ENCODE measurements around the gene GYPC. TPM values are rescaled to one million over a fixed set of nuclear protein-coding genes. Genes with fewer than 3 reads are reported as not detected.

The GYPC gene
- total and polyA plus RNA-seq, 2 donors, result 65.2 to 138 TPM

GRCh38 chr2:126665483-126665882 lies 9.5 kb downstream of the GYPC start:
- H3K36me3 ChIP-seq (ENCODE audit: insufficient read depth), result no peaks in the 10 kb centered on the region
- H3K4me3 ChIP-seq (ENCODE audit: low read depth, low read length), result no peak overlapping the region
- DNase-seq (ENCODE audit: extremely low spot score), result no peak
- no peaks in the 10 kb centered on the region for H3K4me1 ChIP-seq (ENCODE audit: insufficient read depth)
- 87% methylated on average over 9 of the region's 9 CpGs for WGBS
- H3K27ac ChIP-seq (ENCODE audit: low read depth), result no peak overlapping the region

- Histone ChIP-seq H3K4me1 (ENCODE audit: insufficient read depth) (no peaks in the 10 kb centered on the region), H3K4me3 (ENCODE audit: low read depth, low read length) (no peak overlapping the region), H3K27ac (ENCODE audit: low read depth) (no peak overlapping the region), H3K36me3 (ENCODE audit: insufficient read depth) (no peaks in the 10 kb centered on the region)
- 77% methylated on average over 4 of the region's 4 CpGs for WGBS
- no peak for DNase-seq (ENCODE audit: extremely low spot score)
Observed at GRCh38 chr2:126668254-126668653, 12.3 kb downstream of the GYPC start.

- Histone ChIP-seq H3K4me1 (ENCODE audit: insufficient read depth) (no peaks in the 10 kb centered on the region), H3K36me3 (ENCODE audit: insufficient read depth) (no peaks in the 10 kb centered on the region), H3K4me3 (ENCODE audit: low read depth, low read length) (no peak overlapping the region), H3K27ac (ENCODE audit: low read depth) (no peak overlapping the region)
- no peak for DNase-seq (ENCODE audit: extremely low spot score)
- WGBS, result 62% methylated on average over 6 of the region's 6 CpGs
Observed at GRCh38 chr2:126669772-126670171, 13.8 kb downstream of the GYPC start.

GRCh38 chr2:126671488-126671887 lies 15.5 kb downstream of the GYPC start:
- no peaks in the 10 kb centered on the region for H3K4me1 ChIP-seq (ENCODE audit: insufficient read depth)
- no peak overlapping the region for H3K27ac ChIP-seq (ENCODE audit: low read depth)
- no peaks in the 10 kb centered on the region for H3K36me3 ChIP-seq (ENCODE audit: insufficient read depth)
- no peak for DNase-seq (ENCODE audit: extremely low spot score)
- H3K4me3 ChIP-seq (ENCODE audit: low read depth, low read length), result no peak overlapping the region
- 96% methylated on average over 7 of the region's 7 CpGs for WGBS

- WGBS, result 91% methylated on average over 12 of the region's 12 CpGs
- Histone ChIP-seq H3K36me3 (ENCODE audit: insufficient read depth) (no peaks in the 10 kb centered on the region), H3K4me3 (ENCODE audit: low read depth, low read length) (no peak overlapping the region), H3K4me1 (ENCODE audit: insufficient read depth) (no peaks in the 10 kb centered on the region), H3K27ac (ENCODE audit: low read depth) (no peak overlapping the region)
- DNase-seq (ENCODE audit: extremely low spot score), result no peak
Observed at GRCh38 chr2:126672980-126673605, 17.1 kb downstream of the GYPC start.

- no peak for DNase-seq (ENCODE audit: extremely low spot score)
- WGBS, result 91% methylated on average over 11 of the region's 11 CpGs
- Histone ChIP-seq H3K36me3 (ENCODE audit: insufficient read depth) (no peaks in the 10 kb centered on the region), H3K4me1 (ENCODE audit: insufficient read depth) (no peaks in the 10 kb centered on the region), H3K4me3 (ENCODE audit: low read depth, low read length) (no peak overlapping the region), H3K27ac (ENCODE audit: low read depth) (no peak overlapping the region)
Observed at GRCh38 chr2:126674075-126674744, 18.3 kb downstream of the GYPC start.

GRCh38 chr2:126675637-126676036 lies 19.7 kb downstream of the GYPC start:
- Histone ChIP-seq H3K36me3 (ENCODE audit: insufficient read depth) (no peaks in the 10 kb centered on the region), H3K4me3 (ENCODE audit: low read depth, low read length) (no peak overlapping the region), H3K4me1 (ENCODE audit: insufficient read depth) (no peaks in the 10 kb centered on the region), H3K27ac (ENCODE audit: low read depth) (no peak overlapping the region)
- no peak for DNase-seq (ENCODE audit: extremely low spot score)
- 97% methylated on average over 5 of the region's 5 CpGs for WGBS

GRCh38 chr2:126676221-126677175 lies 20.5 kb downstream of the GYPC start:
- Histone ChIP-seq H3K4me1 (ENCODE audit: insufficient read depth) (no peaks in the 10 kb centered on the region), H3K4me3 (ENCODE audit: low read depth, low read length) (no peak overlapping the region), H3K36me3 (ENCODE audit: insufficient read depth) (no peaks in the 10 kb centered on the region), H3K27ac (ENCODE audit: low read depth) (no peak overlapping the region)
- 86% methylated on average over 1 of the region's 1 CpG for WGBS
- no peak for DNase-seq (ENCODE audit: extremely low spot score)

- Histone ChIP-seq H3K36me3 (ENCODE audit: insufficient read depth) (no peaks in the 10 kb centered on the region), H3K27ac (ENCODE audit: low read depth) (no peak overlapping the region), H3K4me3 (ENCODE audit: low read depth, low read length) (no peak overlapping the region), H3K4me1 (ENCODE audit: insufficient read depth) (no peaks in the 10 kb centered on the region)
- 87% methylated on average over 1 of the region's 1 CpG for WGBS
- no peak for DNase-seq (ENCODE audit: extremely low spot score)
Observed at GRCh38 chr2:126677176-126677538, 21.2 kb downstream of the GYPC start.

GRCh38 chr2:126678269-126679065 lies 22.5 kb downstream of the GYPC start:
- no peak for DNase-seq (ENCODE audit: extremely low spot score)
- no peaks in the 10 kb centered on the region for H3K4me1 ChIP-seq (ENCODE audit: insufficient read depth)
- H3K4me3 ChIP-seq (ENCODE audit: low read depth, low read length), result no peak overlapping the region
- no peaks in the 10 kb centered on the region for H3K36me3 ChIP-seq (ENCODE audit: insufficient read depth)
- H3K27ac ChIP-seq (ENCODE audit: low read depth), result no peak overlapping the region
- WGBS, result 61% methylated on average over 13 of the region's 13 CpGs

- Histone ChIP-seq H3K4me3 (ENCODE audit: low read depth, low read length) (no peak overlapping the region), H3K36me3 (ENCODE audit: insufficient read depth) (no peaks in the 10 kb centered on the region), H3K27ac (ENCODE audit: low read depth) (no peak overlapping the region), H3K4me1 (ENCODE audit: insufficient read depth) (no peaks in the 10 kb centered on the region)
- 95% methylated on average over 9 of the region's 9 CpGs for WGBS
- no peak for DNase-seq (ENCODE audit: extremely low spot score)
Observed at GRCh38 chr2:126679094-126679713, 23.2 kb downstream of the GYPC start.

GRCh38 chr2:126681505-126681904 lies 25.5 kb downstream of the GYPC start:
- Histone ChIP-seq H3K4me3 (ENCODE audit: low read depth, low read length) (no peak overlapping the region), H3K27ac (ENCODE audit: low read depth) (no peak overlapping the region), H3K36me3 (ENCODE audit: insufficient read depth) (no peaks in the 10 kb centered on the region), H3K4me1 (ENCODE audit: insufficient read depth) (no peaks in the 10 kb centered on the region)
- 96% methylated on average over 6 of the region's 6 CpGs for WGBS
- DNase-seq (ENCODE audit: extremely low spot score), result no peak

GRCh38 chr2:126685629-126686028 lies 29.7 kb downstream of the GYPC start:
- H3K27ac ChIP-seq (ENCODE audit: low read depth), result no peak overlapping the region
- 92% methylated on average over 4 of the region's 4 CpGs for WGBS
- DNase-seq (ENCODE audit: extremely low spot score), result no peak
- no peaks in the 10 kb centered on the region for H3K4me1 ChIP-seq (ENCODE audit: insufficient read depth)
- no peak overlapping the region for H3K4me3 ChIP-seq (ENCODE audit: low read depth, low read length)
- H3K36me3 ChIP-seq (ENCODE audit: insufficient read depth), result no peaks in the 10 kb centered on the region
